Gastrocnemius medialis (tissue), 4 donors: ENCODE data around the gene PRMT1.

ENCODE experiments used
- CTCF ChIP-seq, 5 experiments: fragments of 450-650 bp in 3 of 5; fragments of 200-600 bp in 2 of 5; sonication (generic) in 2 of 5; IDR thresholded peaks in 4 of 5; conservative IDR thresholded peaks in 1 of 5; 1 replicate in 4 of 5; 2 replicates in 1 of 5; pipeline ENCODE4 v1.5.1; 2016 to 2019; ENCODE audit warnings: antibody characterized with exemption in 5 of 5, mild to moderate bottlenecking in 3 of 5, moderate library complexity in 3 of 5
- POLR2A ChIP-seq, 2 donors: fragments of 450-650 bp; IDR thresholded peaks; one replicate each; pipeline ENCODE4 v1.6.1; 2017; ENCODE audit warnings: antibody characterized with exemption in 2 of 2, mild to moderate bottlenecking in 2 of 2, moderate library complexity in 2 of 2

GRCh38 chr19:49716154-49716553 lies 39.1 kb downstream of the PRMT1 start:
- no peak for TF ChIP-seq CTCF (IDR thresholded peaks at IDR 0.05 in 4 of 5, conservative IDR thresholded peaks at IDR 0.05 in 1 of 5)
- no peak for TF ChIP-seq POLR2A (IDR thresholded peaks at IDR 0.05)
